Liver (tissue), 9 donors: ENCODE measurements around the gene PAX7. TPM values are rescaled to one million over a fixed set of nuclear protein-coding genes. Genes with fewer than 3 reads are reported as not detected.

Experiments used
- DNase-seq: peaks from one replicate; pipeline ENCODE4 v3.0.0-alpha.2; 2017; ENCODE audit warnings: low spot score
- H3K27ac ChIP-seq, 2 donors: one replicate each; pipeline ENCODE4 v1.7.0; 2013; ENCODE audit warnings: inconsistent platforms in 2 of 2, low read length in 2 of 2, control low read depth in 1 of 2, low read depth in 1 of 2, mild to moderate bottlenecking in 1 of 2
- H3K27me3 ChIP-seq, 4 donors: one replicate each; pipeline versions ENCODE4 v1.6.1 to v1.7.0; 2013; ENCODE audit warnings: low read length in 3 of 4, inconsistent platforms in 1 of 4, mild to moderate bottlenecking in 1 of 4, moderate library complexity in 1 of 4; ENCODE audit not compliant: control insufficient read depth in 4 of 4, insufficient read depth in 4 of 4
- H3K36me3 ChIP-seq, 4 donors: one replicate each; pipeline versions ENCODE4 v1.6.1 to v1.7.0; 2013; ENCODE audit warnings: low read length in 3 of 4, mild to moderate bottlenecking in 3 of 4, low read depth in 1 of 4, moderate library complexity in 1 of 4; ENCODE audit not compliant: control insufficient read depth in 4 of 4, insufficient read depth in 3 of 4
- H3K4me1 ChIP-seq, 4 donors: one replicate each; pipeline versions ENCODE4 v1.6.1 to v1.7.0; 2013; ENCODE audit warnings: low read length in 3 of 4, mild to moderate bottlenecking in 3 of 4, moderate library complexity in 1 of 4; ENCODE audit not compliant: control insufficient read depth in 4 of 4, insufficient read depth in 4 of 4
- H3K4me3 ChIP-seq, 3 donors: one replicate each; pipeline versions ENCODE4 v1.6.1 to v1.7.0; 2013; ENCODE audit warnings: low read length in 3 of 3, control low read depth in 1 of 3, low read depth in 1 of 3, mild to moderate bottlenecking in 1 of 3
- H3K9ac ChIP-seq, 2 donors: one replicate each; pipeline ENCODE4 v1.7.0; 2013; ENCODE audit warnings: low read length in 2 of 2, mild to moderate bottlenecking in 2 of 2, moderate library complexity in 2 of 2, control low read depth in 1 of 2, low read depth in 1 of 2
- H3K9me3 ChIP-seq, 4 donors: one replicate each; pipeline versions ENCODE4 v1.6.1 to v1.7.0; 2013; ENCODE audit warnings: low read length in 3 of 4; ENCODE audit not compliant: control insufficient read depth in 4 of 4
- ATF3 ChIP-seq: IDR thresholded peaks from 2 replicates; pipeline ENCODE4 v1.6.1; 2016; ENCODE audit warnings: antibody characterized with exemption
- CTCF ChIP-seq: fragments of 150-350 bp; IDR thresholded peaks from 2 replicates; pipeline ENCODE4 v1.5.1; 2017; ENCODE audit warnings: improper control_type of control experiment, low read depth, low read length; ENCODE audit not compliant: missing input control
- EGR1 ChIP-seq, 2 donors: IDR thresholded peaks; 2 replicates each; pipeline ENCODE4 v1.6.1; 2016 to 2018; ENCODE audit warnings: antibody characterized with exemption in 2 of 2, low read depth in 2 of 2
- FOXA1 ChIP-seq: IDR thresholded peaks from 2 replicates; pipeline ENCODE4 v1.6.1; 2016; ENCODE audit warnings: antibody characterized with exemption
- GABPA ChIP-seq, 2 donors: IDR thresholded peaks in 1 of 2; conservative IDR thresholded peaks in 1 of 2; 2 replicates each; pipeline ENCODE4 v1.6.1; 2016; ENCODE audit warnings: antibody characterized with exemption in 2 of 2, mild to moderate bottlenecking in 1 of 2, moderate library complexity in 1 of 2
- HNF4G ChIP-seq: IDR thresholded peaks from 2 replicates; pipeline ENCODE4 v1.6.1; 2016; ENCODE audit warnings: antibody characterized with exemption
- RAD21 ChIP-seq, 2 donors: IDR thresholded peaks; 2 replicates each; pipeline ENCODE4 v1.6.1; 2016; ENCODE audit warnings: antibody characterized with exemption in 2 of 2, mild to moderate bottlenecking in 2 of 2
- REST ChIP-seq: IDR thresholded peaks from 2 replicates; pipeline ENCODE4 v1.6.1; 2016; ENCODE audit warnings: antibody characterized with exemption, mild to moderate bottlenecking
- RXRA ChIP-seq, 2 donors: IDR thresholded peaks; 2 replicates each; pipeline ENCODE4 v1.6.1; 2017 to 2018; ENCODE audit warnings: antibody characterized with exemption in 2 of 2, mild to moderate bottlenecking in 1 of 2
- SP1 ChIP-seq: IDR thresholded peaks from 2 replicates; pipeline ENCODE4 v1.6.1; 2018; ENCODE audit warnings: antibody characterized with exemption, mild to moderate bottlenecking
- TAF1 ChIP-seq: conservative IDR thresholded peaks from 2 replicates; pipeline ENCODE4 v1.6.1; 2016; ENCODE audit warnings: antibody characterized with exemption, mild to moderate bottlenecking
- ZBTB33 ChIP-seq: IDR thresholded peaks from 2 replicates; pipeline ENCODE4 v1.6.1; 2016; ENCODE audit warnings: antibody characterized with exemption
- WGBS: extraction: QIAGEN DNeasy Blood & Tissue Kit; methylation state at CpG from one replicate; pipeline ENCODE4 v1.1.7; 2013; 5-methylcytosine and 5-hydroxymethylcytosine counted together
- polyA plus RNA-seq, 2 donors: library from polyadenylated mRNA; stranded (reverse) in 1 of 2; unstranded in 1 of 2; fragments of 200-250 nt in 1 of 2; fragments of >200 nt in 1 of 2; fragmentation: Nextera tagmentation in 1 of 2; extraction: Ambion mirVana in 1 of 2; gene quantifications; one replicate each; pipeline versions ENCODE4 v1.2.1 to v1.2.3, GENCODE V29; 2013 to 2015
- total RNA-seq, 2 donors: library from RNA; depleted of rRNA; stranded (reverse); fragments of >200 nt; gene quantifications; one replicate each; pipeline ENCODE4 v1.2.3, GENCODE V29; 2014
- donor health status: healthy.
- donor health status: healthy.
- donor health status: healthy.
- donor health status: healthy.
- donor health status: healthy.

The PAX7 gene
- total and polyA plus RNA-seq, 4 donors = not detected

- no peak for TF ChIP-seq CTCF
- no peak for TF ChIP-seq RXRA (IDR thresholded peaks at IDR 0.05)
Measured at GRCh38 chr1:18761948-18762840, 131.5 kb downstream of the PAX7 start (continued).

- Histone ChIP-seq H3K9ac (no peak overlapping the region), H3K9me3 (no peaks in the 10 kb centered on the region), H3K4me1 (no peaks in the 10 kb centered on the region), H3K27ac (no peak overlapping the region), H3K4me3 (no peak overlapping the region), H3K36me3 (no peaks in the 10 kb centered on the region), H3K27me3 (peaks cover 0 to 14% (median 0%) of the 10 kb centered on the region in 4 donors)
- DNase-seq = no peak
- no peak for TF ChIP-seq SP1
- TF ChIP-seq HNF4G = no peak
- TF ChIP-seq REST = no peak
- no peak for TF ChIP-seq FOXA1
- no peak for TF ChIP-seq TAF1
- 51% methylated on average over 7 of the region's 7 CpGs for WGBS
Measured at GRCh38 chr1:18764362-18764761, 133.7 kb downstream of the PAX7 start.

- no peak overlapping the region for H3K9ac ChIP-seq
- no peaks in the 10 kb centered on the region for H3K9me3 ChIP-seq
- no peak for DNase-seq
- H3K27me3 ChIP-seq = peaks cover 0 to 11% (median 0%) of the 10 kb centered on the region in 4 donors
- H3K4me3 ChIP-seq = no peak overlapping the region
- TF ChIP-seq GABPA (IDR thresholded peaks at IDR 0.05 in 1 of 2, conservative IDR thresholded peaks at IDR 0.05 in 1 of 2) = no peak
- TF ChIP-seq HNF4G = no peak
- no peak for TF ChIP-seq EGR1 (IDR thresholded peaks at IDR 0.05; ENCODE audit: low read depth in 2 of 2)
- TF ChIP-seq CTCF = no peak
- no peak for TF ChIP-seq ZBTB33
- no peak for TF ChIP-seq ATF3
- no peak for TF ChIP-seq RAD21 (IDR thresholded peaks at IDR 0.05)
- 73% methylated on average over 7 of the region's 7 CpGs for whole genome bisulfite sequencing
- no peak overlapping the region for H3K27ac ChIP-seq
- no peaks in the 10 kb centered on the region for H3K36me3 ChIP-seq
- H3K4me1 ChIP-seq = no peaks in the 10 kb centered on the region
Measured at GRCh38 chr1:18765725-18766124, 135.1 kb downstream of the PAX7 start.
